Activated CD8-positive, alpha-beta T cell treated with anti-CD3 and anti-CD28 coated beads for 36 hours (primary cell): Measurements from ENCODE around the gene RNF220. TPM values are rescaled to one million over a fixed set of nuclear protein-coding genes. Genes with fewer than 3 reads are reported as not detected.

Source experiments
- ATAC-seq: fragments of 200-7000 bp; cut with Tn5 transposase; one replicate; pipeline ENCODE4 v1.10.0; 2021; ENCODE audit warnings: mild to moderate bottlenecking, moderate library complexity
- CTCF ChIA-PET: fragments of 350-600 bp; sonication (Branson Sonifier 250); formaldehyde crosslinking; loops from one replicate; lab custom pipeline; 2021; ENCODE audit warnings: antibody characterized with exemption; lab: Charles Lee
- POLR2A ChIA-PET: fragments of 350-600 bp; sonication (Branson Sonifier 250); formaldehyde crosslinking; loops from one replicate; lab custom pipeline; 2021; ENCODE audit warnings: antibody characterized with exemption; lab: Charles Lee
- DNase-seq: peaks from one replicate; pipeline ENCODE4 v3.0.0-alpha.2; 2020
- H3K27ac Mint-ChIP-seq: one replicate; pipeline ENCODE4 v1.8.0; 2021; ENCODE audit warnings: mild to moderate bottlenecking, mixed read lengths
- H3K27me3 Mint-ChIP-seq: one replicate; pipeline ENCODE4 v1.8.0; 2021; ENCODE audit warnings: mixed read lengths
- H3K36me3 Mint-ChIP-seq: one replicate; pipeline ENCODE4 v1.8.0; 2021; ENCODE audit warnings: low read depth, mixed read lengths
- H3K4me1 Mint-ChIP-seq: one replicate; pipeline ENCODE4 v1.8.0; 2021; ENCODE audit warnings: low read depth, mixed read lengths
- H3K4me3 Mint-ChIP-seq: one replicate; pipeline ENCODE4 v1.8.0; 2021; ENCODE audit warnings: mild to moderate bottlenecking, moderate library complexity, mixed read lengths
- H3K9me3 Mint-ChIP-seq: one replicate; pipeline ENCODE4 v1.8.0; 2021; ENCODE audit warnings: mixed read lengths
- intact Hi-C: fragments of 100-400 bp; cut with micrococcal nuclease; formaldehyde crosslinking; loops from one replicate; pipeline ENCODE4 v1.10.0; 2022
- total RNA-seq, 2 experiments: library from RNA; stranded (reverse); gene quantifications; one replicate each; pipeline ENCODE4 v1.2.3, GENCODE V29; 2021
- TF ChIP-seq, protein P1 (sequence below): fragments of 200-600 bp; IDR thresholded peaks from one replicate; pipeline ENCODE4 v1.8.0; 2022; ENCODE audit warnings: antibody characterized with exemption, mild to moderate bottlenecking

The RNF220 gene
- total RNA-seq, 2 experiments from 2014 or later = 71.9 to 79.1 TPM

DNA sequence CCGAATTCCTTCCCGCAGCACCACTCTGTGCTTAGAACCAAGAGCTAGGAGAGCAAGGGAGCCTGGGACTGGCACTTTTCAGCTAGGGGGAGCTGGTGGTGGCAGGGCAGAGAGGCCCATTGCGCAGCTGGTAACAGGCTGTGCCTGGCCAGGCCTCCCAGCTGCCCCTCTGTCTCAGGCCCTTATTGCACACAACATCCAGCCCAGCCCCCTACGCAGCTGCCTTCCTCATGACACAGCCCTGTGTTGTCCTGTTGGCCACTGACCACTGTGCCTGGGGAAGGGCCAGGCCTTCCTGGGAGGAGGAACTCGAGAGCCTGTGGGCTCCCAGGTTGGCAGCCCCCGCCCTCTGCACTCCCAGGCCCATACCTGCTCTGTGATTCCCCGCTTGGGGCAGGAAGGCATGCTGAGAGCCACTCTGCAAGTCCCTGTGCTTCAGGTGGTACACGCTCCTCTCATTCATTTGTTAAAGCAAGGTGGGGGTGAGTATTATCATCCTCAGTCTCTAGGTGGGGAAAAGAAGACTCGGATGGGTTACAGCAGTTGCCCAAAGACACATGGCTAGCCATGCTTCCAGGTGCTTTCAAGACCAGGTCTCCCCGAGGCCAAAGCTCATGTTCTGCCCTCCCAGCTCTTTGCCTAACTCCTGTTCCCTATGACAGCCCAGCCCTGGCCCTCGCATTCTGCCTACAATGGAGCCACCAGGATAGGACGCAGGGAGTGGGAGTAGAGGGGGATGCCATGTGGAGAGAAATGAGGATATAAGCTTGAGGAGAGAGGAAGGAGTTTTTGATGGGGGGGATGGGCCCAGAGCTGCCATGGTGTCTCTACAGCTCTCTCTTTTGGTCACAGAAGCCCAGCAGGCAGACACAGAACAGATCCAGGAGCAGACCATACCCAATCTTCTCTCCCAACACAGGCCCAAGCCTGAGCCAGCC, 187.4 kb downstream of the RNF220 start:
- intact Hi-C loops = loop anchor here (10.0 kb wide), 1 partner anchor 378 kb away; the partner anchor contains the start of gene DMAP1
- ChIA-PET CTCF (interaction anchor here (0.6 to 6.1 kb wide), 7 partner anchors 17 to 489 kb away, joined by 3 to 79 read pairs (median 3); no protein-coding TSS in a partner anchor), POLR2A (no interaction called here)
- no peaks in the 10 kb centered on the region for H3K36me3 Mint-ChIP-seq
- H3K9me3 Mint-ChIP-seq = no peaks in the 10 kb centered on the region
- no peak overlapping the region for H3K27ac Mint-ChIP-seq
- H3K4me1 Mint-ChIP-seq = no peaks in the 10 kb centered on the region
- ATAC-seq (no peak), DNase-seq (no peak)
- TF ChIP-seq, protein P1, sequence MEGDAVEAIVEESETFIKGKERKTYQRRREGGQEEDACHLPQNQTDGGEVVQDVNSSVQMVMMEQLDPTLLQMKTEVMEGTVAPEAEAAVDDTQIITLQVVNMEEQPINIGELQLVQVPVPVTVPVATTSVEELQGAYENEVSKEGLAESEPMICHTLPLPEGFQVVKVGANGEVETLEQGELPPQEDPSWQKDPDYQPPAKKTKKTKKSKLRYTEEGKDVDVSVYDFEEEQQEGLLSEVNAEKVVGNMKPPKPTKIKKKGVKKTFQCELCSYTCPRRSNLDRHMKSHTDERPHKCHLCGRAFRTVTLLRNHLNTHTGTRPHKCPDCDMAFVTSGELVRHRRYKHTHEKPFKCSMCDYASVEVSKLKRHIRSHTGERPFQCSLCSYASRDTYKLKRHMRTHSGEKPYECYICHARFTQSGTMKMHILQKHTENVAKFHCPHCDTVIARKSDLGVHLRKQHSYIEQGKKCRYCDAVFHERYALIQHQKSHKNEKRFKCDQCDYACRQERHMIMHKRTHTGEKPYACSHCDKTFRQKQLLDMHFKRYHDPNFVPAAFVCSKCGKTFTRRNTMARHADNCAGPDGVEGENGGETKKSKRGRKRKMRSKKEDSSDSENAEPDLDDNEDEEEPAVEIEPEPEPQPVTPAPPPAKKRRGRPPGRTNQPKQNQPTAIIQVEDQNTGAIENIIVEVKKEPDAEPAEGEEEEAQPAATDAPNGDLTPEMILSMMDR = no peak
- no peak overlapping the region for H3K4me3 Mint-ChIP-seq
- no peaks in the 10 kb centered on the region for H3K27me3 Mint-ChIP-seq

DNA sequence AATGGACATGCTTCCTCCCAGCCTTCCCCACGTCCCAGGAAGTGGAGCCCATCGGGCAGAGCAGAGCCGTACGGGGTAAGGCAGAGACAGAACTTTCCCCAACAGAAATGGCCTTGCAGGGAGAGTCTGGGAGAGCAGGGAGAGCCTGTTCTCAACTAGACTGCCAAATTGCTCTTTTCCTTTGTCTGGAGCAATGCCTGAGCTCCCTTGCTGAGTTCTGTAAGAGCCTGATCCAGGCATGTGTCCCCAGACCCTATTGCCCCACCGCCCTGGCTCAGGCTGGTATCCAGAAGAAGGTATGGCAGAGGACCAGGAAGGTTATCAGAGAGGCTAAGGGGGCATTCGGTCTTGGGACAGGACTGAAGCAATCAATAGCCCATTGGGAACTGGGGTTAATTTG, 189.3 kb downstream of the RNF220 start:
- ATAC-seq (no peak), DNase-seq (no peak)
- Mint-ChIP-seq H3K4me1 (no peaks in the 10 kb centered on the region), H3K36me3 (no peaks in the 10 kb centered on the region), H3K27me3 (no peaks in the 10 kb centered on the region), H3K27ac (no peak overlapping the region), H3K4me3 (no peak overlapping the region), H3K9me3 (no peaks in the 10 kb centered on the region)
- TF ChIP-seq, protein P1 = no peak
- intact Hi-C loops = loop anchor here (2.0 to 10.0 kb wide), 2 partner anchors 216 to 380 kb away; partner anchors contain the start of gene DMAP1
- CTCF ChIA-PET = interaction anchor here (0.6 to 7.7 kb wide), 40 partner anchors 9 to 491 kb away, joined by 3 to 79 read pairs (median 4); no protein-coding TSS in a partner anchor
- POLR2A ChIA-PET = interaction anchor here (1.1 kb wide), 1 partner anchor 9 kb away, joined by 3 read pairs; no protein-coding TSS in a partner anchor

DNA sequence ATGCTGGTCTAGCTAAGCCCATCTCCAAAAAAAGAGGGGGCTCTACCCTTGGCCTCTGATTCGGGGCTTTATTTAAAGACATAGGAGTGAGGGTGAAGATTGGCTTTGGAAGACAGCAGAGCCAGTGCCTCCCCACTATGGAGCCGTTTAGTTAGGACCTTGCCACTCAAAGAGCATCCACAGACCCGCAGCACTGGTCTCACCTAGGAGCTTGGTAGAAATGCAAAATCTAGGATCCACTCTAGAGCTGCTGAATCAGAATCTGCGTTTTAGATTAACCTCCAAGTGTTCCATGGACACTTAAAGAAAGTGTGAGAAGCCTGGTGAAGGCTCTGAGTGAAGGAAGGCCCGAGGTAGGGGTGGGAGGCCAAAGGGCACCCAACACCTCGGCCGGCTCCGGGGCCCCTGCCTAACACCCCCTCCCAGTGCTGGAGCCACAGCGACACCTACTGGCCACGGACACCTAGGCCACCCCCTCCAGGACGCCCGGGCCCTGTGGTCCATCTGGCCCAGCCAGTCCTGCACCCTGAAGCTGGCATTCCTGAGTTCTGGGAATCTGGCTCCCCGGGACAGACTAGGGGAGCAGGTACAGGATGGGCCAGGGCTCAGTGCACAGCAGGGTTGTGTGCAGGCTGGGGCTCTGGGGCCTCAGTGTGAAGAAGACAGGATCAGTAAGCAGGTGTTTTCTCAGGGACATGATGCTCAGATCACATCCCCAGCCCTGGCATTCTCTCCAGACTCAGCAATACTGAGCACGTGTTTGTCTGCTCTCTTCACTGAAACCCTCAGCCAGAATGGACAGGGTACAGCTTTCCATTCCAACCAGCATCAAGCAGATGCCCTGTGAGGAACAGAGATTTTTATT, 190.0 kb downstream of the RNF220 start:
- ChIA-PET POLR2A (interaction anchor here (1.1 kb wide), 1 partner anchor 9 kb away, joined by 3 read pairs; no protein-coding TSS in a partner anchor), CTCF (interaction anchor here (0.6 to 7.7 kb wide), 39 partner anchors 8 to 492 kb away, joined by 3 to 79 read pairs (median 5); no protein-coding TSS in a partner anchor)
- no peaks in the 10 kb centered on the region for H3K36me3 Mint-ChIP-seq
- peak; percentile 97 for ATAC-seq
- no peaks in the 10 kb centered on the region for H3K9me3 Mint-ChIP-seq
- H3K27ac Mint-ChIP-seq = no peak overlapping the region
- no peak overlapping the region for H3K4me3 Mint-ChIP-seq
- intact Hi-C loops = loop anchor here (2.0 to 10.0 kb wide), 2 partner anchors 216 to 380 kb away; partner anchors contain the start of gene DMAP1
- no peaks in the 10 kb centered on the region for H3K4me1 Mint-ChIP-seq
- no peaks in the 10 kb centered on the region for H3K27me3 Mint-ChIP-seq
- TF ChIP-seq, protein P1 = peak; percentile 98
- peak; percentile 85 for DNase-seq

DNA sequence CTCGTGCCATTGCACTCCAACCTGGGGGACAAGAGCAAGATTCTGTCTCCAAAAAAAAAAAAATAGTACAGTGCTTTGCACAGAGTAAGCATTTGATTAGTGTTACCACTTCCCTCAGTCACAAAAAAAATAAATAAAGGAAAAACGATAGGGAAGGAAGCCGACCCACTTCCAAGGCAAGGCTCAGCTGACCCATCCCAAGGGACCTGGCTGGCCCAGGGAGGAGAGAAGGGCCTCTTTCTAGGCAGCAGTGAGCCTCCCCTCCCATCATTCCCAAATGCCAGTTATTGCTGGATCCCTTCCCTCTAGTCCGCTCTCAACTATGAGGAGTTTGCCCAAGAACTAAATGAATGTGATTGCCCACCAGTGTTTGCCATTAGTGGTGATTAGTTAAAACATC, 191.5 kb downstream of the RNF220 start:
- no peak overlapping the region for H3K4me3 Mint-ChIP-seq
- ATAC-seq (no peak), DNase-seq (no peak)
- intact Hi-C loops = loop anchor here (10.0 kb wide), 1 partner anchor 382 kb away; the partner anchor contains the start of gene DMAP1
- no peak overlapping the region for H3K27ac Mint-ChIP-seq
- H3K27me3 Mint-ChIP-seq = no peaks in the 10 kb centered on the region
- H3K9me3 Mint-ChIP-seq = no peaks in the 10 kb centered on the region
- TF ChIP-seq, protein P1 = no peak
- no peaks in the 10 kb centered on the region for H3K4me1 Mint-ChIP-seq
- CTCF ChIA-PET = interaction anchor here (1.2 to 7.7 kb wide), 5 partner anchors 13 to 216 kb away, joined by 3 to 79 read pairs (median 49); no protein-coding TSS in a partner anchor
- no peaks in the 10 kb centered on the region for H3K36me3 Mint-ChIP-seq
- POLR2A ChIA-PET = no interaction called here
